K562 (cell line): ENCODE results near the gene CCNT2.

Experiments
- ATF3 ChIP-seq, 2 experiments: fragments of 450-650 bp in 1 of 2; sonication (generic) in 1 of 2; formaldehyde crosslinking in 1 of 2; IDR thresholded peaks in 1 of 2; conservative IDR thresholded peaks in 1 of 2; 2 replicates each; pipeline versions ENCODE4 v1.6.1 to v1.8.1; 2016 to 2023; ENCODE audit warnings: mild to moderate bottlenecking in 2 of 2, moderate library complexity in 2 of 2, inconsistent platforms in 1 of 2, missing genetic modification reagents in 1 of 2
- CEBPB ChIP-seq: fragments of 450-650 bp; IDR thresholded peaks from 2 replicates; pipeline ENCODE4 v1.6.1; 2016; ENCODE audit warnings: missing genetic modification characterization, missing compliant biosample characterization
- FOXK2 ChIP-seq, 2 experiments: fragments of 450-650 bp; IDR thresholded peaks in 1 of 2; conservative IDR thresholded peaks in 1 of 2; 2 replicates each; pipeline ENCODE4 v1.6.1; 2016; ENCODE audit warnings: low read depth in 2 of 2, mild to moderate bottlenecking in 1 of 2
- HMGXB4 ChIP-seq: sonication (generic); formaldehyde crosslinking; IDR thresholded peaks from 2 replicates; pipeline ENCODE4 v1.8.1; 2023; ENCODE audit warnings: mild to moderate bottlenecking, missing genetic modification reagents
- JUN ChIP-seq, 2 experiments: sonication (generic) in 1 of 2; formaldehyde crosslinking in 1 of 2; IDR thresholded peaks; 2 replicates each; pipeline versions ENCODE4 v1.6.1 to v1.8.0; 2012 to 2022; ENCODE audit warnings: borderline replicate concordance in 2 of 2, mild to moderate bottlenecking in 2 of 2, improper control_type of control experiment in 1 of 2, low read depth in 1 of 2, low read length in 1 of 2, missing genetic modification reagents in 1 of 2
- USF2 ChIP-seq: sonication (generic); formaldehyde crosslinking; IDR thresholded peaks from 2 replicates; pipeline ENCODE4 v1.5.0; 2020; ENCODE audit warnings: missing genetic modification reagents
- ZFP30 ChIP-seq: fragments of 250-450 bp; sonication (Bioruptor Pico); IDR thresholded peaks from 2 replicates; pipeline ENCODE4 v1.8.0; 2022; ENCODE audit warnings: moderate library complexity, mild to moderate bottlenecking, inconsistent platforms, borderline replicate concordance
- ZNF239 ChIP-seq: fragments of 250-450 bp; sonication (Bioruptor Pico); IDR thresholded peaks from 2 replicates; pipeline ENCODE4 v1.4.0; 2020; ENCODE audit warnings: mild to moderate bottlenecking

GRCh38 chr2:134979221-134979620, 60.6 kb downstream of the CCNT2 start:
- TF ChIP-seq ZNF239 (no peak), HMGXB4 (CRISPR knock-in tag) (no peak), ZFP30 (no peak), USF2 (CRISPR knock-in tag) (no peak), FOXK2 (conservative IDR thresholded peaks at IDR 0.05 in 1 of 2, IDR thresholded peaks at IDR 0.05 in 1 of 2; ENCODE audit: low read depth in 2 of 2) (no peak), ATF3 (IDR thresholded peaks at IDR 0.05) (no peak), ATF3 (CRISPR knock-in tag; conservative IDR thresholded peaks at IDR 0.05) (no peak), CEBPB (no peak), JUN (IDR thresholded peaks at IDR 0.05; ENCODE audit: borderline replicate concordance, low read depth, low read length) (no peak), JUN (CRISPR knock-in tag; IDR thresholded peaks at IDR 0.05; ENCODE audit: borderline replicate concordance) (no peak)
